IPS-15b (cell line): ENCODE results near the gene ALKAL2.

Source experiments
- H3K27me3 ChIP-seq: one replicate; pipeline ENCODE4 v1.6.1; 2013; ENCODE audit warnings: low read length; ENCODE audit not compliant: control insufficient read depth, insufficient read depth
- H3K36me3 ChIP-seq: one replicate; pipeline ENCODE4 v1.6.1; 2013; ENCODE audit warnings: low read length; ENCODE audit not compliant: control insufficient read depth, insufficient read depth
- H3K4me1 ChIP-seq: one replicate; pipeline ENCODE4 v1.6.1; 2013; ENCODE audit warnings: mild to moderate bottlenecking, low read length; ENCODE audit not compliant: control insufficient read depth, insufficient read depth
- H3K4me3 ChIP-seq: one replicate; pipeline ENCODE4 v1.5.1; 2013; ENCODE audit warnings: low read depth, low read length
- H3K9ac ChIP-seq: one replicate; pipeline ENCODE4 v1.6.1; 2013; ENCODE audit warnings: low read depth, mild to moderate bottlenecking, low read length
- H3K9me3 ChIP-seq: one replicate; pipeline ENCODE4 v1.6.1; 2013; ENCODE audit warnings: mild to moderate bottlenecking, low read length; ENCODE audit not compliant: control insufficient read depth, insufficient read depth

ALKAL2 gene

DNA sequence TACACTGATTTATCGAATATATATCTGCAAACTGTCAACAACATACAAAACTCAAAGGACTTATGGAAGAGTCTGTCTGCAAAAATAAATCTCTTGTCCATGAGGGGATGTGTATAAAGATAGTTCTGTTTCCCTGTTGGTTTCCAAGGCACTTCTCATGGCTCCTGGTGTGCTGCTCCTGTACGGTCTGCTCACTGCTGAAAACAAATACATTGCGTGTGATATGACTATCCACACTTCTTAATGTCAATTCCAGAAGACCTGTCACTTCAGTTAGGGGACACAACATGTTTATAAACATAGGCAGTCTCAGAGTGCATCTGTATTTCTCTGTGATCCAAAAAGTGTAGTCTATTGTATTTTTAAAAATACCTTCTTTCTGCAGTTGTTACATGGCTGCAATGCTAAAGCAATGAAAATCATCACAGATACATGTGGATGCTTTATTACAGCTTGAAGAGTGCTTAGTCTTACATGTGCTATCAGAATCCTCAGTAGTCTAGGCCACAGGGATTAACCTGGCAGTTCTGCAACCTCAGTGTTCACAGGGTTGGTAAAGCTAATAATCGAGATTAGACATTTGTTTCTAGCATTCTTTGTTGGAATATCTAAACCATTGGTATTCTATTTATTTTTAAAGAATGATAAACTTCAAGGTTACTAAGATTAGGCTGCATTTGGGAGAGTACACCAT lies 7.8 kb downstream of the ALKAL2 start:
- Histone ChIP-seq H3K4me3 (no peak overlapping the region), H3K9ac (no peak overlapping the region), H3K36me3 (peaks cover 29% of the 10 kb centered on the region), H3K9me3 (no peaks in the 10 kb centered on the region), H3K27me3 (no peaks in the 10 kb centered on the region), H3K4me1 (peaks cover 21% of the 10 kb centered on the region)

DNA sequence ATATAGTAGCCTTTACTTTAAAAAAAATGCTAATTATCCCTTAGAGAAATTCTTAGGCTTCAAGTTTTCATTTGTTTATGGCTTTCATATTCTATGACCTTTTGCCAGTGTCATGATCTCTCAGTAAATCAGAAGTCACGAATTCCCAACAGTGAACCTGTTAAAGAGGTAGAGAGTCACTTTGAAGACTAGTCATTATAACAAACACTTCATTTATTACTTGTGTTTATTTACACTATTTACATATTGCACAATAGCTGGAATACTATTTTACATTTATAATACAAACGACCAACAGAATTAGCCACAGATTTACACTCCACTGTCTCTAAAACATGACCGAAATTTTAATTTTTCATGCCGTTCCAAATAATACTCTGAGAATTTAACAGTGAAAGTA lies 8.5 kb downstream of the ALKAL2 start:
- Histone ChIP-seq H3K36me3 (peaks cover 29% of the 10 kb centered on the region), H3K9me3 (no peaks in the 10 kb centered on the region), H3K4me1 (peaks cover 14% of the 10 kb centered on the region), H3K9ac (no peak overlapping the region), H3K4me3 (no peak overlapping the region), H3K27me3 (no peaks in the 10 kb centered on the region)

DNA sequence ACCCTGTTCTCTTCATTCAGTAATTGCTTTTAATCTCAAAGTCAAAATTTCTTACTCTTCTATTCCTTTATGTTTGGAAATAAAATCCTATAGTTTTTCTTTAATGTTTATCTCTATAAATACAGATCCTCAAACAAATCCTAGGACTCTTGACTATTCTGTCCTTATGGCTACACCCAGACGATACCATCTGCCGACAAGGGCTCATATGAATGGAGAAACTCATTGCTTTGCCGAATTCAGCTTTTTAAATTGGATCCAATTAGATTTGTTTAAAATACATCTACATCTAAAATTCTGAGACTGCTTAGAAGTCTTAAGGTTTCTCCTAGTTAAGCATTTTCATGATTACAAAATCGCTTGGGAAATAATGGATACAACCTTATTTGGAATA lies 9.0 kb downstream of the ALKAL2 start:
- peaks cover 9% of the 10 kb centered on the region for H3K4me1 ChIP-seq
- no peaks in the 10 kb centered on the region for H3K9me3 ChIP-seq
- no peaks in the 10 kb centered on the region for H3K27me3 ChIP-seq
- H3K4me3 ChIP-seq = no peak overlapping the region
- peaks cover 29% of the 10 kb centered on the region for H3K36me3 ChIP-seq
- no peak overlapping the region for H3K9ac ChIP-seq

DNA sequence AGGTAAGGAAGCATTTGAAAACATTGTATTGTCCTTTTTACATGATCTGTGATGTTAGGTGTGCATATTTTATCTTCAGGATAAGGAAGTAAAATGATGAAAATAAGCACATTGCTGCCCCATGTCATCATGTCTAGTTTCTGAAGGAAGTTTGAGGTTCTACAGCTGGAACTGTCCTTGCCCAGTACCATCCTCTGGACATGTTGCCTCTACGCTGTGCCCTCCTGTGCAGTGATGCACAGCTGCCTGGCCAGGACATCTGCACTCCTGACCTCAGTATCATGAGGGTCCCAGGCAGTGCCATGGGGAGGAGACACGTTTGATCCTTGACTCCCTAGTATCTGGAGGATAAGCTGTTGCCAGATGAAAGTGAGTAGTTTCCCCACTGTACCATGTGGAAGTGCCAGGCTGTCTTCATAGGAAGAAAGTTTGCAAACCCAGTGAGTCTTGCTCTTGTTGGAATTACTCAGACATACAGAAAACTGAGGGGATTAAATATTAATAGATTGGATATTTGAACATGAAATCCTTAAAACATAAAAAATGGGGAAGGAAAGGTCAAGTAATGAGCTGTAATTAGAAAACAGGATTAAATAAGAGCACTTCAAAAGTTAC lies 9.5 kb downstream of the ALKAL2 start:
- Histone ChIP-seq H3K9ac (no peak overlapping the region), H3K36me3 (peaks cover 29% of the 10 kb centered on the region), H3K4me1 (peaks cover 6% of the 10 kb centered on the region), H3K9me3 (no peaks in the 10 kb centered on the region), H3K27me3 (no peaks in the 10 kb centered on the region), H3K4me3 (no peak overlapping the region)

DNA sequence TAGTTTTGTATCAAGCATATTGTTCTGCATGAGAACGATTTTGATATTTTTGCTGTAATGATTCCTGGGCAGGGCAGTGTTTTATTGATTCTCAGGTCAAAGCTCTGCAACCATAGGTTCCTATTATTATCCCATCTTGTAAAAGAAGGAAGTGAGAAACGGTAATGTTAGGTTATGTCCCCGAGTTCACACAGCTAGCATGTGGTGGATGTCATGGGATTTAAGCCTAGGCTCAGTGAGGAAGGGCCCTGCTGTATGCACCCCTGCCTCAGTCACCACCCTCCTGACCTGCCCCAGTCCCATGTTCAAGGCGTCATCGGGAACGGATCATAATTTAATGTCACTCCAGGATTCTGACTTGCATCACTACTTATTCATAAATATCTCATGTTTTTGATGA lies 12.4 kb downstream of the ALKAL2 start:
- no peak overlapping the region for H3K4me3 ChIP-seq

DNA sequence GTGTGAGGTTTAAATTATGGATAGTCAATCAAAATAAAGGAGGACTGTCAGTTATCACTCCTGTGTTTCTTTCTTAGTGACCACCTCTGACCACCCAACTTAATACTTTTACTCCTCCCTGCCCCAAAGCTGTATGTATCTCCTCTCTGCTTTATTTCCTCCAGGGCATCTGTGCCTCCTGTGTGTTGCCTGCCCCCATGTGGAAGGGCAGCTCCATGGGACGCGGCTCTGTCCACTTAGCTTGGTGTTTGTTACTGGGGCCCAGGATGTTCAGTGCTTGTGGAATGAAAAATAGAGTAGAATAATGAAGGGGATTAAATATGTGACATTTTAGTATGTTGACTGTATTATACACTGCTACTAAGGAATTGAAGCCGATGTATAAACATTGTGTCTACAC lies 13.4 kb downstream of the ALKAL2 start:
- H3K27me3 ChIP-seq = no peaks in the 10 kb centered on the region
- H3K4me3 ChIP-seq = no peak overlapping the region
- H3K9me3 ChIP-seq = no peaks in the 10 kb centered on the region
- H3K4me1 ChIP-seq = no peaks in the 10 kb centered on the region
- H3K36me3 ChIP-seq = peaks cover 23% of the 10 kb centered on the region
- no peak overlapping the region for H3K9ac ChIP-seq

More for the DNA sequence above, 12.4 kb downstream of the ALKAL2 start:
- Histone ChIP-seq H3K9ac (no peak overlapping the region), H3K4me1 (no peaks in the 10 kb centered on the region), H3K36me3 (peaks cover 23% of the 10 kb centered on the region), H3K27me3 (no peaks in the 10 kb centered on the region), H3K9me3 (no peaks in the 10 kb centered on the region)

DNA sequence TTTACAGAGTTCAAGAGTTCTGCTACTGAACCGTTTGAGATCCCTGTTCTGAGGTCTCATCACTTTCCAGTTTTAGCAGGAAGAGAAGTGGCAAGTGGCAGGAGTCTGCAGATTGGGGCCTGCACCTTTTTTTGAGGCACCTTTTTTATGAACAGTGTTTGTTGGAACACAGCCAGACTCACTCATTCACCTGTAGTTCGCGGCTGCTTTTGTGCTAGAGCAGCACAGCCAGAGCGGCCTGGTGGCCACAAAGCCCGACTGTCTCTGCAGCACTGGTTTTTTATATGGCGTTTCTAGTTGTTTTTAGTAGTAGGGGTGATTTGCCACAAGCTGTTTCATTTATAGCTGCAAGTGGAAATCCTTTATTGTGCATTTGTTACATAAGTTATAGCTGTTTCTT lies 14.6 kb downstream of the ALKAL2 start:
- no peak overlapping the region for H3K4me3 ChIP-seq
- no peak overlapping the region for H3K9ac ChIP-seq
- no peaks in the 10 kb centered on the region for H3K27me3 ChIP-seq
- H3K36me3 ChIP-seq = peaks cover 19% of the 10 kb centered on the region
- H3K9me3 ChIP-seq = no peaks in the 10 kb centered on the region
- no peaks in the 10 kb centered on the region for H3K4me1 ChIP-seq

DNA sequence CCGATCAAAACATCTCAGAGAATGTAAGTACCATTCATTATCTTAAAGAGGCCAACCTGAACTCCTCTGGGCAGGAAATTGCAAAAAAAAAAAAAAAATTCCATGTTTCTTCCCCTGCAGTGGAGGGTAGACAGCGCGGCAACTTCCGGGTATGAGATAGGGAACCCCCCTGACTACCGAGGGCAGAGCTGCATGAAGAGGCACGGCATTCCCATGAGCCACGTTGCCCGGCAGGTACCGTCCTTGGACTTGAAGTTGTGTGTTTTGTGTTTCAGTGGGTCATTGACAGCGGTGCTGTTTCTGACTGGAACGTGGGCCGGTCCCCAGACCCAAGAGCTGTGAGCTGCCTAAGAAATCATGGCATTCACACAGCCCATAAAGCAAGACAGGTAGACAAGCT lies 16.0 kb downstream of the ALKAL2 start:
- H3K36me3 ChIP-seq = peaks cover 8% of the 10 kb centered on the region

DNA sequence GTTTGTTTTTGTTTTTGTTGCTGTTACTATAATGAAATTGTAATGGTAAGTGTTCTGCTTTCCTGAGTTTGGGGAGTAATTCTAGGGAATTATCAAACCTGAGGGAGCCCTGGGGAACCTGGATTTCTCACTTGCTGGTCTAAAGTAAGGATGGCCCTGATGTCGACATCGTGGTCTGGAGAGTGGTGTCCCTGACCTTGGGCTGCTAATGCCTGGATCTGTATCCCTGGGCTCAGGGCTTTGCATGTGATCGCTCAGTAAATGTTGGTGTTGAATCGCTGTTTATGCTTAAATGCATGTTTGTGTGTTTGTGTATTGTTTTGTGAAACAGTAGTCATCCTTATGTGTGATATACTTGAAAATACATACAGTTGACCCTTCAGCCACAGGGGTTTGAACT lies 17.0 kb downstream of the ALKAL2 start:
- H3K36me3 ChIP-seq = peaks cover 5% of the 10 kb centered on the region
- H3K4me1 ChIP-seq = peaks cover 10% of the 10 kb centered on the region
- H3K4me3 ChIP-seq = no peak overlapping the region
- H3K27me3 ChIP-seq = no peaks in the 10 kb centered on the region
- H3K9me3 ChIP-seq = no peaks in the 10 kb centered on the region
- H3K9ac ChIP-seq = no peak overlapping the region

More for the DNA sequence above, 16.0 kb downstream of the ALKAL2 start:
- Histone ChIP-seq H3K9me3 (no peaks in the 10 kb centered on the region), H3K4me1 (peaks cover 3% of the 10 kb centered on the region), H3K9ac (no peak overlapping the region), H3K27me3 (no peaks in the 10 kb centered on the region), H3K4me3 (no peak overlapping the region)

DNA sequence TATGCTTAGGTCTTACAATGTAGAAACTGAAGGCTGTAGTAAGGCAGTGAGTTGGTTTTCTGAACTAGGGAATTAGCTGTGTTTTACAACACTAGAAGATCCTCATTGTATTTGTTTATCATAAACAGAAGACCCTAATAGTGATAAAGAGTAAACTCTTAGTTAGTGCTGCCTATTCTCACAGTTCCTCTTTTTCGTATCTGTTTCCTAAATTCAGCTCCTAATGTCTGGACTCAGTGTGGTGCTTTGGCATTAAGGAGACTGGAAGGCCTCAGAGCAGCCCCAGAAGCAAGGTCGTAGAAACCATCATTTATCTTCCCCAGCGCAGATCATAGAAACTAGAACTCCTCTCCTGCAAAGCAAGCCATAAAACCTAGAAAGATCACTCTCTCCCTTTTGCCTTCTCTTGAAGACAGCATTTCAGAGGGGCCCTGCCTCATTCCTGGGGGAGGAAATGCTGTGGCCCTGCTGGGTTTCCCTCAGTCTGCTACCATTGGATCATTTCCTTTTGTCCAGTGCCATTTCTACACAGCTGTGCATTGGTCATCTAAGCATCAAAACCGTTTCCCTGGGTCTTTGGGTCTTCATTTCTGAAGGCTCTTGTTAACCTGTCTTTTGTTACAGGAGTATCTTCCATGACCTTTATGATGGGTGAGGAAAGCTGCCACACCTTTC lies 18.4 kb downstream of the ALKAL2 start:
- Histone ChIP-seq H3K4me1 (peaks cover 10% of the 10 kb centered on the region), H3K4me3 (no peak overlapping the region), H3K36me3 (no peaks in the 10 kb centered on the region), H3K27me3 (no peaks in the 10 kb centered on the region), H3K9me3 (no peaks in the 10 kb centered on the region), H3K9ac (no peak overlapping the region)

DNA sequence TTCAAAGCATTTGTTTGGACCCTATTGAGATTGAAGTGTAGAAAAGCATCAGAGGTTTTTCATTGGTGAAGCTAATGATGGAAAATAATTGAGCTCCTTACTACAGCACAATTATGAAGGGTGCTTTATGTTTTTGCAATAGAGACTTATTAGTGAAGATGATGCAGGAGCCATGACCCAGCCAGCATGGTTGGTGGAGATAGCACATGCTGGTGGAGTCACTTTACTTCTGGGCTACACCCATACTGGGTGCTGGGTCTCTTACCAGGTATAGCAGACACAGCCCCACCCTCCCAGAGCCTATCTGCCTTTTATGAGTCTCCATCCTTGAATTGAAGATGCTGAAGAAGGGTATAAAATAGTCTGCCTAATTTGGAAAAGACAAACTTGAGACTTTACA lies 19.6 kb downstream of the ALKAL2 start:
- H3K4me1 ChIP-seq = peaks cover 10% of the 10 kb centered on the region
- peaks cover under 1% of the 10 kb centered on the region for H3K27me3 ChIP-seq
- H3K36me3 ChIP-seq = no peaks in the 10 kb centered on the region
- H3K9ac ChIP-seq = no peak overlapping the region
- no peaks in the 10 kb centered on the region for H3K9me3 ChIP-seq
- H3K4me3 ChIP-seq = no peak overlapping the region
